ENCODE measurements around the gene RIOK1. TPM values are rescaled to one million over a fixed set of nuclear protein-coding genes. Genes with fewer than 3 reads are reported as not detected.
A peak's percentile ranks its signal among the peaks of the same experiment; 100 is the strongest.

Gene RIOK1
- total RNA-seq, 4 donors from 2014 or later, result 5.5 to 19.0 (median 10.1) TPM

- H3K4me3 ChIP-seq, result peak overlapping the region; percentile 47 to 79 (median 68)
- no peaks in the 10 kb centered on the region for H3K9me3 ChIP-seq
- H3K27ac ChIP-seq, result peak overlapping the region; percentile 85 to 95 (median 91)
- peak in 1 of 3 donors; percentile 38 for DNase-seq
- H3K4me1 ChIP-seq, result peaks cover 0 to 32% (median 5%) of the 10 kb centered on the region in 4 donors
- peaks cover 0 to 21% (median 0%) of the 10 kb centered on the region in 3 donors for H3K36me3 ChIP-seq
- TF ChIP-seq POLR2A (IDR thresholded peaks at IDR 0.05) (no peak), CTCF (IDR thresholded peaks at IDR 0.05) (no peak)
- H3K27me3 ChIP-seq, result no peaks in the 10 kb centered on the region
Measured at GRCh38 chr6:7390226-7390878, 744 bp downstream of the RIOK1 start.

GRCh38 chr6:7391151-7391550 is 1.5 kb downstream of the RIOK1 start:
- H3K4me1 ChIP-seq, result peaks cover 0 to 32% (median 5%) of the 10 kb centered on the region in 4 donors
- no peak for TF ChIP-seq POLR2A (IDR thresholded peaks at IDR 0.05)
- no peak for TF ChIP-seq CTCF (IDR thresholded peaks at IDR 0.05)
- H3K9me3 ChIP-seq, result no peaks in the 10 kb centered on the region
- peak overlapping the region in 1 of 4 donors; percentile 77 for H3K4me3 ChIP-seq
- no peak for DNase-seq
- H3K27ac ChIP-seq, result no peak overlapping the region
- H3K36me3 ChIP-seq, result peaks cover 0 to 29% (median 0%) of the 10 kb centered on the region in 3 donors
- no peaks in the 10 kb centered on the region for H3K27me3 ChIP-seq

- H3K36me3 ChIP-seq, result peaks cover 0 to 40% (median 0%) of the 10 kb centered on the region in 3 donors
- H3K4me3 ChIP-seq, result no peak overlapping the region
- H3K4me1 ChIP-seq, result peaks cover 0 to 32% (median 5%) of the 10 kb centered on the region in 4 donors
- H3K27me3 ChIP-seq, result no peaks in the 10 kb centered on the region
- no peak for TF ChIP-seq POLR2A (IDR thresholded peaks at IDR 0.05)
- TF ChIP-seq CTCF (IDR thresholded peaks at IDR 0.05), result no peak
- no peak overlapping the region for H3K27ac ChIP-seq
- DNase-seq, result peak in 1 of 3 donors; percentile 52
- no peaks in the 10 kb centered on the region for H3K9me3 ChIP-seq
Measured at GRCh38 chr6:7392402-7392801, 2.8 kb downstream of the RIOK1 start.

- Histone ChIP-seq H3K27me3 (no peaks in the 10 kb centered on the region), H3K36me3 (peaks cover 0 to 89% (median 0%) of the 10 kb centered on the region in 3 donors), H3K4me3 (no peak overlapping the region), H3K27ac (no peak overlapping the region), H3K9me3 (no peaks in the 10 kb centered on the region), H3K4me1 (no peaks in the 10 kb centered on the region)
- DNase-seq, result no peak
- no peak for TF ChIP-seq POLR2A (IDR thresholded peaks at IDR 0.05)
- TF ChIP-seq CTCF (IDR thresholded peaks at IDR 0.05), result no peak
Measured at GRCh38 chr6:7401075-7401474, 11.5 kb downstream of the RIOK1 start.

- Histone ChIP-seq H3K4me1 (no peaks in the 10 kb centered on the region), H3K27ac (no peak overlapping the region), H3K4me3 (no peak overlapping the region), H3K36me3 (peaks cover 0 to 90% (median 0%) of the 10 kb centered on the region in 3 donors), H3K27me3 (no peaks in the 10 kb centered on the region), H3K9me3 (no peaks in the 10 kb centered on the region)
- no peak for DNase-seq
- TF ChIP-seq CTCF (IDR thresholded peaks at IDR 0.05) (no peak), POLR2A (IDR thresholded peaks at IDR 0.05) (no peak)
Measured at GRCh38 chr6:7402716-7403115, 13.1 kb downstream of the RIOK1 start.
